HG03025 (cell line): Measurements from ENCODE around the gene SPEG.
"Not testable (repeated sequence)": the region's sequence is repeated elsewhere in the genome, so short reads cannot be mapped to it uniquely, and the experiment has no call there.

ENCODE experiments used
- ATAC-seq: cut with Tn5 transposase; IDR thresholded peaks from one replicate; pipeline ENCODE4 v1.9.1; 2021; ENCODE audit warnings: mild to moderate bottlenecking, moderate library complexity; ENCODE audit not compliant: unreplicated experiment, low FRiP score

Gene SPEG

DNA sequence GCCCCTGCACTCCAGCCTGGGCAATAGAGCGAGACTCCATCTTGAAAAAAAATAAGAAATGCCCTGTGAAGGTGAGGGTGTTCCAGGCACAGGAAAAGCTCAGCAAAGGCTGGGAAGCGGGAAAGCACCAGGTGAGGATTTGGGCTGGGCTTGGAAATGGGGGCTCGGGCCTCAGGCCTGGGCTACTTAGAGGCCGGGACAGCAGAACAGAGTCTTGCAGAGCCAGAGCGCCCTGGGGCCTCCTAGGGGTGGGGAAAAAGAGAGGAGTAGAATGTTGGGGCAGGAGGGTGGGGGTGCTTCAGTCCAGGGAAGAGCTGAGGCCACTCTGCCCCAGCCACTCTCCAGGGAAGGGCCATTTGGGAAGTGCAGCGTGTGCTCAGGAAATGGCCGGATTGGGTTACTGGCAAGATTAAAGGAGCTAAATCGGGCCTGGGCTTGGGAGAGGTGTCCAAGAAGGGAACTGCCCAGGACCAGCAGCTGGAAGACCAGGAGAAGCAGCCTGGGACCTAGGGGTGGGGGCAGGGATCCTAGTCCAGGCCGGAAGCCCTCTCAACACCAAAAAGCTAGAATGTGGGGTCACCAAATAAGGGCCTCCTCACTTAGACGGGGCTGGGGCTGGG, 30.2 kb upstream of the SPEG start:
- ATAC-seq: no peak

DNA sequence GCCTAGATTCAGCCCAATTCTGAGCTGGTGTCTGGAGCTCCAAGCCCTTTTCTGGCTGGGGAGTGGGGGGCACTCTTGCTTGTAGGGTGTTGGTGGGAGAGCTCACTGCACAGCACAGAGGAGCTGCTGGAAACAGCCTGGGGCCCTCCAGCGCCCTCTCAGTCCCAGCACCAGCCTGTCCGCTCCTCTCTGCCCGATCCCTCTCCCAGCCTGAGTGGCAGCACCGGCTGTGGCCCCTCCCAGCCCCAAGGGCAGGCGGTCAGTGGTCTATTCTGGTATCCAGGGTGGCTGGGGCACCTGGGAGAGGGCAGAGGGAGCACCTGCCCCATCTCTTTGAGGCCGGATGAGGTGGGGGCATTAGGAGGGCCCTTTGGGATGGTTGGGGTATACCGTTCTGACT, 29.7 kb upstream of the SPEG start:
- ATAC-seq: no peak

DNA sequence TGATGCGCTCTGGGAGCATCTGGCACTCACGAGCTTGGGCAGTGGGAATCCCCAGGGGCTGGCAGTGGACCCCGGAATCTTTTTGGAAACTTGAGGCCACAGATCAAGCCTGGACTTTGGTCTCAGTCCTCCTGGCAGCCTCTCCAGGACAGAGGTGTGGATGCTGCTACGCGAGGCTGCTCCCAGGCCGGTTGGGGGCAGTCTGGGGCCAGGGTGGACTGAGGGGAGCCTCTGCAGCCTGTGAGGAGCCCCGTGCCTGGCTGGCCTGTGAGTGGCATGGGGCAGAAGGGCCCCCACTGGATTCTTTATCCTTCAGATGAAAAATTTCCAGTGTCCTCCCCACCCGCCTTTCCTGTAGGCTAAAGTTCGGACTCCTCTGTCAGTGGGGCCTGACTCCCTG, 29.2 kb upstream of the SPEG start:
- no peak for ATAC-seq

DNA sequence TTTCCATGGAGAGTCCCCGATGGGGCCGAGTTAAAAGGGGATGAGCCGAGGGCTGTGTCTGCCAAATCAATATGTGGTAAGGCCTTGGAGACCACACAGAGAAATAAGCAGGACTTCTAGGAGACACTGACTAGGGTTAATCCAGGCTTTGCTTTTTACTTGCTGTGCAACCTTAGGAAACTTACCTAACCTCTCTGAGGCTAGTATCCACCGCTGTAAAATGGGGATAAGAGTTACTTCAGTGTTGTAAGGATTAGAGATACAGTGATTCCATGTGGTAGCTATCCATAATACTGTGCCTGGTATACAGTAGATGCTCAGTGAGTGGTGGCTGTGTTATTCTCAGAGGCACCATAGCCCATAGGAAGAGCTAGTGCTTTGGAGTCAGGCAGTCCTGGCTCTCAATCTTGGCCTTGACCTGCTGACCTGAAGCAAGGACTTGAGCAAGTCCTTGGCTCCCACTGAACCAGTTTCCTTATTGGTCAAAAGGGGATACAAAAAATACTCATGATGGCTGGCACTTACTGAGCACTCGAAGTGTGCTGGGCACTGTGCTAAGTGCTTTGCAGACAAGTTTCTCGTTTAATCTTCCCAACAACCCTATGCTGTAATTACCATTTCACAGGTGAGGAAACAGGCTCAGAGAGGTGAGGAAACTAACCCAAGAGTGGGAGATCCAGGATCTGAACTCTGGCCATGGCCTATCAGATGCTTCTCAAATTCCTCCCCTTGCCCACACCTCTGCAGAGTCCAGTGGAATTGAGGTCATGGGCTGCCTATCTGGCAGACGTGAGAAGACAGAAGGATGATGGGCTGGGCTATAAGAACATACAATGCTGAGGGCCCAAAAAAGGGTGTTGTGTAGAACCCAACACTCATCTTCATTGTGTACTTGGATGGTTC, 28.4 kb upstream of the SPEG start:
- ATAC-seq: no peak

DNA sequence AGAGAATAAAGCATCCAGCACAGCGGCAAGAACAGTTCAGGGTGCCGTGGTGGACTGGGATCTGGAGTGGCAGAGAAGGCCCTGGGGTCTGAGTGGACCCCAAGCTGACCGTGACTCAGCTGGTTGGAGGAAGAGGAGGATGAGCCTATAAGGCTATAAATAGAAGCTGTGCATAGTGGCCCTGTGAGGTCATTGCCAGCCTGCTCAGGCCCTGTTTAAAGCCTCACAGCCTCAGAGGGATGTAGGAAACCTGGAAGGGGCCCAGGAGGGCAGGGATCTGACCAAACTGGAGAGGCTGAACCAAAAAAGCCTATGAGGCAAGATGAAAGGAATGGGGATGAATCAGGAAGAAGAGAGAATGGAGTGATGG, 27.8 kb upstream of the SPEG start:
- no peak for ATAC-seq

DNA sequence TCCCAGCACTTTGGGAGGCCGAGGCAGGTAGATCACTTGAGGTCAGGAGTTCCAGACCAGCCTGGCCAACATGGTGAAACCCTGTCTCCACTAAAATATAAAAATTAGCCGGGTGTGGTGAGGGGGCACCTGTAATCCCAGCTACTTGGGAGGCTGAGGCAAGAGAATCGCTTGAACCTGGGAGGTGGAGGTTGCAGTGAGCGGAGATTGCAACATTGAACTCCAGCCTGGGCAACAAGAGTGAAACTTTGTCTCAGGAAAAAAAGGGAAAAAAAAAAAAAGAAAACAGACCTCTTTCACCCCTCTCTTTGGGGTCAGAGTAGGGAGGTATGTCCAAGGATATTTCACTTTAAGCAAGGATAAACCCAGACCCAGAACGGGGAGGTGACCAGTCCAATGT, 27.3 kb upstream of the SPEG start:
- ATAC-seq: not testable (repeated sequence)

DNA sequence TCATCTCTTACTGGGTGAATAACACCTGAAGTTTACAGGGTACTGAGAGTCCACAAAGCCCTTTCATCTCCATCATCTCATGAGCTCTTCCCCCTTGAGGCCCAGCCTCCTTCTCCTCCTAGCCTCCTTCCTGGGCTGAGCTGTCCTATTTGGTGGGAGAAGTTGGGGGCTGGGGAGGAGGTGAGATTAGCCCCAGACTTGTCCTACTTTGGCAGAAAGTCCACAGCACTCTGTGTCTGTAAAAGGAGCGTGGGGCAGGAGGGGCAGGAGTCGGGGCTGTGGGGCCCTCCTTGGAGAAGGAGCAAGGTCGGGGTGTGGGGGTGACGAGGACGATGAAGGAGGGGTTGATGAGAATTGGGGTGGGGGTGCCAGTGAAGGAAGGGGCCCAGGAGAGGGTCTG, 26.4 kb upstream of the SPEG start:
- no peak for ATAC-seq

DNA sequence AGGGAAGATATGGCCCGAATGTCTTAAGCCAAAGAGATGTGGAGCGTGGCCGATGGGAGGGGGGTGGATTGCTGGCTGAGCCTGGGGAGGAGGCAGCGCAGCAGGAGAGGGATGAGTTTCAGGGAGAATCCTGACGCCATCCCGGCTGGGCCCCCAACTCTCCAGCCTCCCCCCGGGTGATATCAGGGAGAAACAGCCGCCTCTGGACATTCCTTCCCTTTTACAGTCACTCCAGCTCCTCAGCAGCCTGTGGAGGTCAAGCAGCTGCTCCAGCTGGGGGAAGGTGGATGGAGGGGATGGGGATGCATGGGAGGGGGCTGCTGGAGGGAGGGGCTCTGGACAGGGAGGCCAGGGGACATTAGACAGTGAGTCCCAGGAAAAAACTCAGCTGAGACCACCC, 26.0 kb upstream of the SPEG start:
- no peak for ATAC-seq

DNA sequence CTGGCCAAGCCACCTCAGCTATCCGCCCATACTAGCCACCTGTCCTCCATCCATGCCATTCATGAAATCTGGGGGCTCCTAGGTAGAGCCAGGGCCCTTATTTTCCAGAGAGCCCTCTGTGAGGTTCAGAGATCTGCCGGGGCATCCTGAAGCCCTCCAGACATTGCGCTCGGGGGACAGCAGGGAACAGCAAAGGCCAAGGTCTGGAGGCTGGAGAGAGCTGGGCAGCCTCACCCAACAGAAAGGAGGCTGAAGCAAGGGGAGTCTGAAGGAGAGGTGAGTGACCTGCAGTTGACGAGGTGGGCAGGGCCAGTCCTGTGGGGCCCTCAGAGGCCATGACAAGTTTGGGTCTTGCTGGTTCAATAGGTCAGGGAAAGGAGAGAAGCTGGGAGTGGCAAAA, 25.0 kb upstream of the SPEG start:
- no peak for ATAC-seq

DNA sequence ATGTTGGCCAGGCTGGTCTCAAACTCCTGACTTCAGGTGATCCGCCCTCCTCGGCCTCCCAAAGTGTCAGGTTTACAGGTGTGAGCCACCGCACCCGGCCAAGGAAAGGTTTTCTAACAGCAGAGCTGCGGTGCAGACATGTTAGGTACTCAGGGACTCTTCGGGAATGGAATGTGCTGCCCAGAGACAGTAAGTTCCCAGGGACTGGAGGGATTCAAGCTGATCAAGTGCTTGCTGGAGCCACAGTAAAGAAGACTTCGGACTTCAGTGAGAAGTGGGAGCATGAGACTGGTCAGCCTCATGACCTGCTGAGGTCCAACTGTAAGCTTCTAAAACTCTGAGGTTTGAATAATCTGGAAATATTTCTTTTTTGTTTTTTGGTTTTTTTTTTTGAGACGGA, 24.3 kb upstream of the SPEG start:
- ATAC-seq: no peak

DNA sequence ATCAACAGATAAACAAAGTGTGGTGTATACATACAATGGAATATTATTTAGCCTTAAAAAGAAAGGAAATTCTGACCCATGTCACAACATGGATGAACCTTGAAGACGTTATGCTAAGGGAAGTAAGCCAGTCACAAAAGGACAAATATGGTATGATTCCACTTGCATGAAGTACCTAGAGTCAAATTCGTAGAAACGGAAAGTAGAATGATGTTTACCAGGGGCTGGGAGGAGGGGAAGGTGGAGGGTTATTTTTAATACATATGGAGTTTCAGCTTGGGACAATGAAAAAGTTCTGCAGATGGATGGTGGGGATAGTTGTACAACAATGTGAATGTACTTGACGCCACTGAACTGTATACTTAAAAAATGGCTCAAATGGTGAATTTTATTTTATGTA, 19.8 kb upstream of the SPEG start:
- ATAC-seq: no peak

DNA sequence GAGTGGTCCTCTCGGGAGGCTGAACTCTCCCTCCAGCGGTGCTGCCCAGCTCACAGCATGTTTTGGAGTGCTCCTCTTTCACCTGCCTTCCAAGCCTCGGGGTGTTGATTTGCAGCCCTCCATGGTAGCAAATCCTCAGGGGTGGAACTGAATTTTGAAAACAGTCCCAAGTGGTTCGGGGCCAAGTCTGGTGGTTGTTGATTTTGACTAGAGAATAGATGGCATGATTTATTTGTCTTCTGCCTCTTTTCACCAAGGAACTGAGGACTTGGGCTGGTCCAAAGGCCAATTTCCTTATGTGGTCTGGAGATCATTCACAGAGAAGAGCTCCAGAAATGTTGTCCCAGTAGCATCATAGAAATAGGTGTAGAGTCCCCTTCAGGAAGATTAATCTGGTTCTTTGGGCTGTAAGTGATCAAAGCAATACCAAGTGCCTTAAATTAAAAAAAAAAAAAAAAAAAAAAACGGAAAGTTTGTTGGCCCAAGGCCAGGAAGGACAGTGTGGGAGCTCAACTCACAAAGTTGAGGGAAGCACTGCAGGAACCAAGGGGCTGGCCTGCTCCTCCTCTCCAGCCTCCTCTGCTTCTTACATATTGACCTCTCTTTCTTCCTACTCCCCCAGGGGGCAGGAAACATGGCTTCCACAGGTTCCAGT, 18.9 kb upstream of the SPEG start:
- no peak for ATAC-seq

DNA sequence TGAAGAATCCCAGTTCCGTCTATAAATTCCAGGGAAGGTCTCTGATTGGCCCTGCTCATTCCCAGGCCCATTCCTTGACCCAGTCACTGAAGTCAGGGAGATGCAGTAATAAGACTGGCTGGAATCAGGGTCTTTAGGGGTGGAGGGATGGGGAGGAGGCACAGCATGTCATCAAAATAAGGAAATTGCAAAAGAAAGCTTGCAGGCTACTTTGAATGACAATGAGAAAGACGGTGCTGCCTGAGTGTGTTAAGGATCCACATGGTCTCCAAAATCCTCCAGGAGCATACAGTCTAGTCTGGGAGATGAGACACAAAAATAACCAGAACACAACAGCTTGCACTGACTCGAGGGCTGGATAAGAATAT, 18.4 kb upstream of the SPEG start:
- no peak for ATAC-seq

DNA sequence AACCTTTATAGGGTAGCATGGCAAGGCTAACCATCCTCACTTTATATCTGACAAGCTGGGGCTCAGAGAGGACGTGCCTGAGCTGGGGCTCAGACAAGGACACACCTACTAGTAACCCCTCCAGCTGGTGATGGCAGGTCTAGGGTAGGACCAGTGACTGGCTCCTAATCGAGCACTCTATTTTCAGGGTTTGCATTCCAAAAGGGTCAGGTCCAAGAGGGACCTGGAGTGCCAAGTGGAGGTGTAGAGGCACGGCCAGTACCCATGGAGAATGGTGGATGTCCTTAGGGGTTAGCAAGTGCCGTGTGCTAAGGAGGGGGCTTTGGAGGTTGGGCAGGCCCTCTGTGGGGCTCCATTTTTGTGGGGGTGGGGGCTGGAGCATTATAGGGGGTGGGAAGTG, 17.7 kb upstream of the SPEG start:
- no peak for ATAC-seq

DNA sequence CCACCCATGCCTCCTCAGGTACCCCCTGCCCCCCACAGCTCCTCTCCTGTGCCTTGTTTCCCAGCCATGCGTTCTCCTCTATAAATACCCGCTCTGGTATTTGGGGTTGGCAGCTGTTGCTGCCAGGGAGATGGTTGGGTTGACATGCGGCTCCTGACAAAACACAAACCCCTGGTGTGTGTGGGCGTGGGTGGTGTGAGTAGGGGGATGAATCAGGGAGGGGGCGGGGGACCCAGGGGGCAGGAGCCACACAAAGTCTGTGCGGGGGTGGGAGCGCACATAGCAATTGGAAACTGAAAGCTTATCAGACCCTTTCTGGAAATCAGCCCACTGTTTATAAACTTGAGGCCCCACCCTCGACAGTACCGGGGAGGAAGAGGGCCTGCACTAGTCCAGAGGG, 17.3 kb upstream of the SPEG start:
- no peak for ATAC-seq

DNA sequence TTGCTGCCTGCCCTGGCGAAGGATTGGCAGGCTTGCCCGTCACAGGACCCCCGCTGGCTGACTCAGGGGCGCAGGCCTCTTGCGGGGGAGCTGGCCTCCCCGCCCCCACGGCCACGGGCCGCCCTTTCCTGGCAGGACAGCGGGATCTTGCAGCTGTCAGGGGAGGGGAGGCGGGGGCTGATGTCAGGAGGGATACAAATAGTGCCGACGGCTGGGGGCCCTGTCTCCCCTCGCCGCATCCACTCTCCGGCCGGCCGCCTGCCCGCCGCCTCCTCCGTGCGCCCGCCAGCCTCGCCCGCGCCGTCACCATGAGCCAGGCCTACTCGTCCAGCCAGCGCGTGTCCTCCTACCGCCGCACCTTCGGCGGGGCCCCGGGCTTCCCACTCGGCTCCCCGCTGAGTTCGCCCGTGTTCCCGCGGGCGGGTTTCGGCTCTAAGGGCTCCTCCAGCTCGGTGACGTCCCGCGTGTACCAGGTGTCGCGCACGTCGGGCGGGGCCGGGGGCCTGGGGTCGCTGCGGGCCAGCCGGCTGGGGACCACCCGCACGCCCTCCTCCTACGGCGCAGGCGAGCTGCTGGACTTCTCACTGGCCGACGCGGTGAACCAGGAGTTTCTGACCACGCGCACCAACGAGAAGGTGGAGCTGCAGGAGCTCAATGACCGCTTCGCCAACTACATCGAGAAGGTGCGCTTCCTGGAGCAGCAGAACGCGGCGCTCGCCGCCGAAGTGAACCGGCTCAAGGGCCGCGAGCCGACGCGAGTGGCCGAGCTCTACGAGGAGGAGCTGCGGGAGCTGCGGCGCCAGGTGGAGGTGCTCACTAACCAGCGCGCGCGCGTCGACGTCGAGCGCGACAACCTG, 16.3 kb upstream of the SPEG start, which contains the start of gene DES:
Gene DES, plus strand, starts transcription at position 223 of the 857 bp plus-strand sequence. Its CDS starts 86 bp downstream, at position 309.
- ATAC-seq: no peak

DNA sequence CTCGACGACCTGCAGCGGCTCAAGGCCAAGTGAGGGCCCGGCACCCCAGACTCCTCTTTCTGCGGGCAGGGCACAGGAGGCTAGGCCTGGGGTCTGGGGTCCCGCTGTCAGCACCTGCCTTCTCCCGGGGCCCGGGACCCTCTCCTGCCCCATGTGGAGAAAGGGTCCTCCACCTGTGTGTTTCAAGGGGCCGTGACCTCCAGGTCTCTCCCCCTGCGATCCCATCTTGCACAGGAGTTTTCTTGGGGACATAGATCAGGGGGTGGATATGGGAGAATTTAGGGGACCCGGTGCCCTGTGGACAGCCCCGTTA, 15.7 kb upstream of the SPEG start:
- ATAC-seq: no peak

DNA sequence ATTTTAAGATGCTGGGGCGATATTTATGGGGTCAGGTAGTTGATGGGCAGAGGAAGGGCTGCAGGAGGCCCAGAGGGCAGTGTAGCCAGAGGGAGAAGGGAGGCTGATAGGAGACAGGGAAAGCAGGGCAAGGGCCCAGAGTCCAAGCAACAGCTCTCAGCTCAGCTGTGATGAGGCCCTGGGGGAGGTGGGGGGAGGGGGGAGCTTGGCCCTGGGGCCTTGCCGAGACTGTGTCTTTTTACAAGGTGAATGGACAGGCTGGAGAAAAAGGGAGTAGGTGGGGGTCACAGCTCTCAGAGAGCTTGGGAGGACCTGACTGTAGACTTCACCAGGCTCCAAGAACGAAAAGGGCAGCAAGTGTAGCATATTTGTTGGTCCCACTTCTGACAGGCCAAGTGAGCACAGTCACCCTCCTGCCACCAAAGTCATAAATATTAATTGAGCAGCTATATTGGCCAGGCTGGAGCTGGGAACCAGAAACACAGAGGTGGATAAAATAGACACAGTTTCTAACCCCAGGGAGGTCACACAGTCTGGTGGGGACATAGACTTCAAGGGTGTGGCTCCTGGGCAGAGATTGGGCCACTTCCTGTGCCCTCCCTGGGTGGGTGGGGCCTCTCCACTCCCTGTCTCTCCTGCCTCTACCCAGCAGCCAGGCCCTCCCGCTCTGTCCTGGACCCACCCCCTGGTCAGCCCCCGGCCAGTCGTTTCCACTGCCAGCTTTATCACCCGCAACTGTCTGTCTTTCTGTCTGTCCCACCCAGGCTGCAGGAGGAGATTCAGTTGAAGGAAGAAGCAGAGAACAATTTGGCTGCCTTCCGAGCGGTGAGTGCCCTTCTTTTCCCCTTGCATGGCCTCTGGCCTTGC, 15.1 kb upstream of the SPEG start:
- no peak for ATAC-seq

DNA sequence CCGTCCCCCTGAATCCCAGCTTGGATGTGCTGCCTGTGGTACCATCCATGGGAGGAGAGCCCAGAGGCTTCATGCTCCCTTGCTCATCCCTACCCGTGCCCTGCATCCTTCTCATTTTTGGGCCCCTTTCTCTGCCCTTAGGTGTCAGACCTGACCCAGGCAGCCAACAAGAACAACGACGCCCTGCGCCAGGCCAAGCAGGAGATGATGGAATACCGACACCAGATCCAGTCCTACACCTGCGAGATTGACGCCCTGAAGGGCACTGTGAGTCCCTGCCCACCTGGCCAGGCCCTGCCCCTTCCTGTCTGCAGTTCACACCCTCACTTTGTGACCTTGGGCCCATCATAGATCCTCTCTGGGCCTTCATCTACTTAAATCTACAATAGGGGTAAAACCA, 14.0 kb upstream of the SPEG start:
- ATAC-seq: no peak

DNA sequence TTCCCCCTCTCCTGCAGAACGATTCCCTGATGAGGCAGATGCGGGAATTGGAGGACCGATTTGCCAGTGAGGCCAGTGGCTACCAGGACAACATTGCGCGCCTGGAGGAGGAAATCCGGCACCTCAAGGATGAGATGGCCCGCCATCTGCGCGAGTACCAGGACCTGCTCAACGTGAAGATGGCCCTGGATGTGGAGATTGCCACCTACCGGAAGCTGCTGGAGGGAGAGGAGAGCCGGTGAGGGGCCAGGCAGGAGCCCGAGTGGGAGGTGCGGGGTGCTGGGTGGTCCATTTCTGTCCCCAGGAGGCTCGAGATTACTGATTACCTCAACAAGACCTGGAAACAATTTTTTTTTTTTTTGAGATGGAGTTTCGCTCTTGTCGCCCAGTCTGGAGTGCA, 13.3 kb upstream of the SPEG start:
- ATAC-seq: no peak
